IPS DF 4.7 (cell line): ENCODE results near the gene PSPN.

Source experiments
- DNase-seq: peaks from one replicate; pipeline ENCODE4 v3.0.0-alpha.2; 2013; ENCODE audit warnings: low spot score; ENCODE audit errors: extremely low read depth

The PSPN gene

DNA sequence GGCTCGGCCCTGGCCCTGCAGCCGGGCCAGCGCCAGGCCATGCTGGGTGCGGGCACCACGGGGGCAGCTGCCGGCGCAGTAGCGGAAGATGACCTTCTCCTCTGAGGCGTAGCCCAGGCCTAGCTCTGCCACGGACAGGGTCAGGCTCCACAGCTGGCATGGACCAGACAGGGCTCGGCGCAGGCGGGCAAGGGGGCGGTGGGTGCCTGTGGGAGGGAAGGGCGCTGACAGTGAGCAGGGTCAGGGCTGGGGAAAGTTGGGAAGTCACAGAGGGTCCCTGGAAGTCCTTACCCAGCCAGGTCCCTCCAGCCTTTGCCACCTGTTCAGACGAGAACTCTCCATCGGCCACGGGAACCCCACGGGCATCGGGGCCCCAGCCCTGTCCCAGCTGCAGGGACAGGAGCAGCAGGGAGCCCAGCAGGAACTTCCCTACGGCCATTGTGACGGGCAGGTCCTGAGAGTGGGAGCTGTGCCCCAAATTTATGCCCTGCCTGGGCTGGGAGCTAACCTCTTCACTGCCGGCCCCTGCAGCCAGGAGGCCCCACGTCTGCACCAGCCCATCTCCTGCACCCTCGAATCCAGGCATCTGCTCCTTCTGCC, at the start of gene PSPN:
TSS of gene PSPN (minus strand) at position 523 of the 600 bp plus-strand sequence. CDS start at position 439, 84 bp downstream.
- DNase-seq: no peak

GRCh38 chr19:6424939-6425731, 49.4 kb upstream of the PSPN start:
- DNase-seq: peak; percentile 100

DNA sequence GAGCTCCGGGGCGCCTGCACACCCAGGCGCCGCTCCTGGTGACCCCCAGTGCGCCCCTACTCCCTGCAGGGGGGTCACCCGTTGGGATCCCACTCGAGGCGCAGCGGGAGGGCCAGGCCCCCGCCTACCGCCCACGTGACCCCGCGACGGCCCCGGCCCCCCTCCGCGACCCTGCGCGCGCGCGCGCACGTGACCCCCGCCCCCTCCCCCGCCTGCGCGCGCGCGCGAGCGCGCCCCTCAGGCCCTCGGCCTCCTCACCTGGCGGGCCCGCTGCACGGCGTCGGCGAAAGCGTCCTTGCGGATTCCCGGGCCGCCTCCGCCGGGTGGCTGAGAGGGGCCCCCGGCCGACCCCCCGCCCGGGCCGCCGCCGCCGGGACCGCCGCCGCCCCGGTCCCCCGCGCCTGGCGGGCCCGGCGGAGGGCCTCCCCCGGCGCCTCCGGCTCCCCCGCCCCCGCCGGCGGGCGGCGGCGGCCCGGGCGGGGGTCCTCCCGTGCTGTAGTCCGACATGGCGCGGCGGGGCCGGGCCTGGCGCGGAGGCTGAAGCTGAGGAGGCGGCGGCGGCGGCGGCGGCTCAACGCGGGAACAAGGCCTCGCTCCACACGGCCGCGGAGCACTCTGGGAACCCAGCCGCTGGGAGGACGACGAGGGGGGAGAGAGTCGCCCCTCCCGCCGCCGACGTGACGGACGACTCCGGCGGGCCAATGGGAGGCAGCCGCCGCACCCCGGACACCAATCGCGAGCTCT, 48.6 kb upstream of the PSPN start, which contains the start of gene KHSRP:
TSS of gene KHSRP (minus strand) at position 617 of the 744 bp plus-strand sequence. CDS start at position 507, 110 bp downstream.
- no peak for DNase-seq

- DNase-seq: no peak
These were observed 47.9 kb upstream of the PSPN start for GRCh38 chr19:6423499-6424194.

- no peak for DNase-seq
These were observed 45.6 kb upstream of the PSPN start for GRCh38 chr19:6421075-6422014.

DNA sequence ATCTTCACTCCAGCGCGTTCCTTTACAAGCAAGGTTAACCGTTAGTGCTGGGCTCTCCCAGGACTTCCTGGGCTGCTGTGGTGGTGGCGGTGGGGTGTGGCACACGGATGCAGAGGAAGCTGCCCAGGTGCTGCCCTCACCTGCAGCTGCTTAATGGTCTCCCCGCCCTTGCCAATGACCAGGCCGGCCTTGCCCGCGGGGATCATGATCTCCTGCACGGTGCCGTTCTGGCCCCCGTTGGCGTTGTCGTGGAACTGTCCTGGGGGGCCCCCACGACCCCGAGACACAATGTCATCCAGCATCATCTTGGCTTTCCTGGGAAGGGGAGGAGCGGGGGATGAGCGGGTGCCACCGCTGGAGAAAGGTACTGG, 42.8 kb upstream of the PSPN start:
- DNase-seq: no peak

- no peak for DNase-seq
These were observed 42.2 kb upstream of the PSPN start for GRCh38 chr19:6417713-6418561.

GRCh38 chr19:6416658-6417405, 41.1 kb upstream of the PSPN start:
- DNase-seq: no peak

DNA sequence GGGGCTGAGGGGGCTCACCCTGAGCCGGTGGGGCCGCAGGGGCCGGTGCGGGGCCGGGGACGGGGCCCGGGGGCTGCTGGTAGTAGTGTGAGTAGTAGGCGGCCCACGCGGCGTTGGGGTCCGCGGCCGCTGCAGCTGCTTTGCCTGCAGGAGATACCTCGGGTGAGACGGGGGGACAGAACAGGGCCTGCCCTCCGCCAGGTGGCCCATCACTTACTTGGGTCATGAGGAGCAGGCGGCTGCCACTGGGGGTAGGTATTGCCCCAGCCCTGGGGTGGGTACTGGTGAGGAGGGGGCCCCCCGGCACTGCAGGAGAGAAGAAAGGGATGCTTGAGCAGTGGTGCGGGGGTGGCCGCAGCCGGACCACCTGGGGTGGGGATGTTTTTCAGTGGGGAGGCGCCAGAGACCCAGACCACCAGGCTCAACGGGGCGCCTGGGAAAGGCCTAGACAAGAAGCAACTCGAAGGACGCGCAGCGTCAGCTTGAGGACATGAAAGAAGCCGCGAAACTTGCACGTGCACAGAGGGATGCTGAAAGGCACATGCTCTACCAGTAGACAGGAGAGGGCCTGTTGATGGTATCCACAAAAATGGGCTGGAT, 40.0 kb upstream of the PSPN start:
- DNase-seq: no peak

DNA sequence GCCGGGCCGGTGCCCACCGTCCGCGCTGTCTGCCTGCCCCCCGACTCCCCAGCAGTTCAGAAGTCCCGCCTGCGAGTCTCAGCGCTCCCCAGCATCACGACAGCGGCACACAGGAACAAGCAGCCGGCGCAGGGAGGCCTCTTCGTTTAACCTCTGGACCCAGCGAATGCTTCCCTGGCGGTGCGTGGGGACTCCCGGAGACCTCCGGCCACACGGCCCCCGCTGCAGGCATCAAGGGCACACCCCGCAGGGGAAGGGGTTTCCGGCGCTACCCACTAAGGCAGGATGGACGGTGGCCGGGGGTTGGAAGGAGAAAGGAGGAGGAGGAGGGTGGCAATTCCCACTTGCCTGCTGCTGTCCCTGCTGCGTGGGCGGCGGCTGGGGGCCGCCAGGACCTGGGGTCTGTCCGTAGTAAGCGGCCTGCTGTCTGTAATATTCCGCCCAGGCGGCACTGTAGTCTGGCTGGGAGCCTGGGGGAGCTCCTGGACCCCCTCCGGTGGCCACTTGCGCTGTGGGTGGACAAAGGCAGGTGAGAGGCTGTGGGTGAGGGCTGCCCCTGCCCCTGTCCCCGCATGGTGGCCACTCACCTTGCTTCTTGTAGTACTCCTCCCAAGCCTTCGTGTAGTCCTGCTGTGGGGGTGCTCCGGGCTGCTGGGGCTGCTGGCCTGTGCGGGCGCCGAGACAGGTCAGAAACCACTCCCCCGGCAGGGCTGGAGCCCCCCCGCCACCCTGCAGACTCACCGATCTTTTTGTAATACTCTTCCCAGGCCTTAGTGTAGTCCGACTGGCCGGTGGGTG, 39.3 kb upstream of the PSPN start:
- DNase-seq: no peak

DNA sequence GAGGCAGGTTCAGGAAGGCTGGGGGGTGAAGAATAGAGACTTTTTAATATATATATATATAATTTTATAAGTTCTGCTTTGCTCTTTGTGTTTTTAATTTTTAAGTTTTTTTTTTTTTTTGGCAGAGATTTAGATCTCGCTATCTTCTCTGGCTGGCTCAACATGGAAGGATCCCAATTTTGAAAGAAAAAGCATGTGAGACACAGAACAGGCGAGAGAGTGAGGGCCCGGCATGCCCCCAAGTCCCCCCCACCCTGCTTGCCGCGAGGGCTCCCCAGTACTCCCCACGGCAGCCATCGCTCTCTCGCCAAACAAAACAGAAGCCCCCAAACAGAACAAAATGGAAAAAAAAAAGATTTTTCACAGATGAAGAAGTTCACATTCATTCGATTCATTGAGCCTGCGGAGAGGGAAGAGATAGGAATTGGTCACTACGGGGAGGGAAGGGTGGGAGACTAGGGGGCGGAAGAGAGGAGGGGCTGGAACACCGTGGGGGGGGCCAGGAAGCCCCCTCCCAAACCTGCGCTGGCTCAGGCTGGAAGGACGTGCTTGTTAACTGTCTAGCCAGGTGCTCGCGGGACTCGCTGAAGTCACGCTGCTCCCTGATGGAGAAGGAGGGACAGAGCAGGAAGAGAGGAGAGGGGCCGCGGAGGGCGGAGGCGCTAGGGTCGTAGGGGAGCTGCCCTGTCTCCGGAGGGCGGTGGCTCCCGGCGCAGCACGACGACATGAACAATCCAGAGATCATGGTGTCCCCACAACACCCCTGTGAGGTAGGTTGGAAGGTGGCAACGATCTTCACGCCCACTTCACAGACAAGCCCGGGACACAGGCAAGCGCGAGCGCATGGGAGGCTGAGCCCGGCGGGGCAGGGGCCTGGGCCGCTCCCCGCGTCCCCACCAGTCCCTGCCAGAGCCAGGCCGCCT, 38.2 kb upstream of the PSPN start:
- no peak for DNase-seq

DNA sequence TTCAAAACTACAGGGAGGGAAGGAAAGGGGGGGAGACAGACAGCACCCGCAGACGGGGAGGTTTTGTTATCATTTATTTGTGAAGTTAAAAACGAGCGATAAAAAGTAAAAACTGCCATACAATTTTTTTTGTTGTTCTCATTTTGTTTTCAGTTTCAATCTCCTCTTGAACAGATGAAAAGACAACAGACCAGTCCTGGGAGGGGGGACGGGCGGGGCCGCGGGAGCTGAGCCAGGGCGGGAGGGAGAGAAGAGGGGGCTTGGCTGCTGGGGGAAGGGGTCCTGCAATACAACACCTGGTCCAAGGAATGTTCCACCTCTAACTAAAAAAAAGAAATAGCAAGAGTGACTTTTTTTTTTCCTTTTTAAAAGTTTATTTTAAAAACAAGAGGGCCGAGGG, 37.6 kb upstream of the PSPN start:
- DNase-seq: no peak

DNA sequence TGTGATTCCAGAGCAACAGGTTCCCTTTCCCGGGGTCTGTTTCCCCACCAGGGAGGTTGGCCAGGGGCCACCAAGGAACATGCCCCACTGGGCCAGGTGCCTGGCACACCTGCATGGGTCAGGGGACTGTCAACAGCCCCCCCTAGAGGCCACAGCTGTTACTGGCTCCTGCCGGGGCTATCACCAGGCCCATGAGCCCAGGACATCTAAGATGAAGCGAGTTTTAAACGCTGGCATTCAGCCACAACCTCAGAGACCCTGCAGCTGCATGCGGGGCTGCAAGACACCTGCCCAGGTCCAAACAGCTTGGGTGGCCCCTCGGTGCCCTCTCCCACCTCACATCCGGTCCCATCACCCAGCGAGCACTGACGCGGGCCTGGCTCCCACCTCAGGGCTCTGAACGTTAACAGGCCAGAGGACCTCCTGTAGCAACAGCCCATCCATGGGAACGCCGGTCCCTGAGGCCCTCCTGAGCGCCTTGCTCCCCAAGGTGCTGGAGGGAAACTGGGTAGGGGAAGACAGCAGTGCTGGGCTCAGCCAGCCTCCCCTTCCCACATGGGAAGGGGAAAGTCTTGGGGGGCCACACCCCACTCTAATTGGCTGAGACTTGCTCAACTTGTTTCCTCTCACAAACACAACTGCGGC, 36.8 kb upstream of the PSPN start:
- no peak for DNase-seq

DNA sequence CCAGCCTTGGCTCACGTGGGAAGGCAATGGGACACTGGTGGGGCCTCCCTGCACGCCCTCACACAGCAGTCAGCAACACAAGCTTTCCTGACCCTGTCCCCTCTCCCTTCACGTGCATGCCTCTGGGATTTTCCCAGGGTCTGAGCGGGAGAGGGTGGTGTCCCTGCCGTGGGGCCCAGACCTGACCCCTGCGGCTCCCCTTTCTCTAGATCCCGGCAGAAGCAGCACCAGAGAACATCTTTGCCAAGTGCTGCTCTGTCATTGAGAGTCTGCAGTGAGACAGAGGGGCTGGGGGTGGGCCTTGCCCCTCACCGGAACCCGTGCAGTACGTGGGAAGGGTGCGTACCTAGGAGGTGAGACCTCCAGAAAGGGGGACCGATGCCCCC, 36.3 kb upstream of the PSPN start:
- DNase-seq: no peak

- DNase-seq: no peak
These were observed 33.6 kb upstream of the PSPN start for GRCh38 chr19:6409346-6409745.

- DNase-seq: no peak
These were observed 30.7 kb upstream of the PSPN start for GRCh38 chr19:6406401-6406800.
